K562 (cell line): ENCODE data around the gene KIF17. TPM values are rescaled to one million over a fixed set of nuclear protein-coding genes. Genes with fewer than 3 reads are reported as not detected.
A peak's percentile ranks its signal among the peaks of the same experiment; 100 is the strongest.

Experiments
- CBX2 ChIP-seq: fragments of 200-600 bp; sonication (generic); IDR thresholded peaks from one replicate; pipeline ENCODE4 v1.6.1; 2012; ENCODE audit warnings: mild to moderate bottlenecking, low read length, inconsistent platforms; ENCODE audit not compliant: insufficient read depth, poor library complexity, severe bottlenecking
- CBX3 ChIP-seq, 2 experiments: IDR thresholded peaks; 1 replicate in 1 of 2; 2 replicates in 1 of 2; pipeline ENCODE4 v1.6.1; 2012; ENCODE audit warnings: inconsistent platforms in 2 of 2, low read length in 2 of 2, borderline replicate concordance in 1 of 2, control low read depth in 1 of 2
- CTBP1 ChIP-seq: fragments of 450-650 bp; IDR thresholded peaks from 2 replicates; pipeline ENCODE4 v1.6.1; 2016; ENCODE audit warnings: borderline replicate concordance
- DEAF1 ChIP-seq: fragments of 450-650 bp; formaldehyde crosslinking; IDR thresholded peaks from 2 replicates; pipeline ENCODE4 v1.4.0; 2020; ENCODE audit warnings: mild to moderate bottlenecking, moderate library complexity
- EGR1 ChIP-seq: fragments of 450-650 bp; conservative IDR thresholded peaks from 2 replicates; pipeline ENCODE4 v1.6.1; 2017; ENCODE audit warnings: mild to moderate bottlenecking
- ERF ChIP-seq: fragments of 450-650 bp; formaldehyde crosslinking; IDR thresholded peaks from 2 replicates; pipeline ENCODE4 v1.4.0; 2020; ENCODE audit warnings: mild to moderate bottlenecking, mixed read lengths
- HCFC1 ChIP-seq: IDR thresholded peaks from 2 replicates; pipeline ENCODE4 v1.6.1; 2012; ENCODE audit warnings: low read depth, low read length, improper control_type of control experiment
- HDAC2 ChIP-seq: fragments of 450-650 bp; IDR thresholded peaks from 2 replicates; pipeline ENCODE4 v1.6.1; 2016; ENCODE audit warnings: mild to moderate bottlenecking
- KAT8 ChIP-seq: fragments of 450-650 bp; IDR thresholded peaks from 2 replicates; pipeline ENCODE4 v1.6.1; 2016; ENCODE audit warnings: low read depth, mild to moderate bottlenecking
- KLF1 ChIP-seq: fragments of 450-650 bp; IDR thresholded peaks from 2 replicates; pipeline ENCODE4 v1.6.1; 2016; ENCODE audit warnings: missing genetic modification characterization, missing compliant biosample characterization
- MYC ChIP-seq, 2 experiments: fragments of 250-450 bp in 1 of 2; sonication (Bioruptor Pico) in 1 of 2; IDR thresholded peaks; 2 replicates each; pipeline versions ENCODE4 v1.5.1 to v1.6.1; 2012 to 2021; ENCODE audit warnings: low read depth in 2 of 2, borderline replicate concordance in 1 of 2, improper control_type of control experiment in 1 of 2, low read length in 1 of 2, mild to moderate bottlenecking in 1 of 2, moderate library complexity in 1 of 2
- NFE2 ChIP-seq: IDR thresholded peaks from 2 replicates; pipeline ENCODE4 v1.6.1; 2014; ENCODE audit warnings: antibody characterized with exemption, low read depth
- POLR2G ChIP-seq: fragments of 200-400 bp; formaldehyde crosslinking; IDR thresholded peaks from 2 replicates; pipeline ENCODE4 v1.6.1; 2017; ENCODE audit warnings: low read depth, mild to moderate bottlenecking, antibody characterized with exemption, low read length, moderate library complexity
- RCOR1 ChIP-seq, 2 experiments: IDR thresholded peaks; 2 replicates each; pipeline ENCODE4 v1.6.1; 2012; ENCODE audit warnings: low read depth in 2 of 2, low read length in 2 of 2, borderline replicate concordance in 1 of 2, improper control_type of control experiment in 1 of 2
- TBL1XR1 ChIP-seq, 2 experiments: IDR thresholded peaks; 2 replicates each; pipeline ENCODE4 v1.6.1; 2012; ENCODE audit warnings: improper control_type of control experiment in 2 of 2, low read length in 2 of 2, mild to moderate bottlenecking in 1 of 2
- ZFP30 ChIP-seq: fragments of 250-450 bp; sonication (Bioruptor Pico); IDR thresholded peaks from 2 replicates; pipeline ENCODE4 v1.8.0; 2022; ENCODE audit warnings: moderate library complexity, mild to moderate bottlenecking, inconsistent platforms, borderline replicate concordance
- ZFX ChIP-seq: sonication (generic); formaldehyde crosslinking; IDR thresholded peaks from 2 replicates; pipeline ENCODE4 v1.8.0; 2022; ENCODE audit warnings: mild to moderate bottlenecking, missing genetic modification reagents, moderate library complexity
- ZNF217 ChIP-seq: sonication (generic); formaldehyde crosslinking; IDR thresholded peaks from 2 replicates; pipeline ENCODE4 v1.8.0; 2022; ENCODE audit warnings: mild to moderate bottlenecking, missing genetic modification reagents
- ZNF324 ChIP-seq: fragments of 250-450 bp; sonication (Bioruptor Pico); IDR thresholded peaks from 2 replicates; pipeline ENCODE4 v1.4.0; 2020; ENCODE audit warnings: mild to moderate bottlenecking
- ZNF639 ChIP-seq, 2 experiments: fragments of 200-800 bp in 1 of 2; sonication (Bioruptor generic) in 1 of 2; sonication (generic) in 1 of 2; formaldehyde crosslinking in 1 of 2; IDR thresholded peaks in 1 of 2; conservative IDR thresholded peaks in 1 of 2; 2 replicates each; pipeline versions ENCODE4 v1.5.0 to v1.6.1; 2016 to 2020; ENCODE audit warnings: missing compliant biosample characterization in 1 of 2, missing genetic modification characterization in 1 of 2, missing genetic modification reagents in 1 of 2
- polyA plus RNA-seq, 8 experiments: library from polyadenylated mRNA; depleted of rRNA in 4 of 8; stranded (reverse) in 5 of 8; unstranded in 3 of 8; fragments of >200 nt; fragmentation: Nextera tagmentation in 2 of 8; fragmentation: Illumina TruSeq in 1 of 8; extraction: Ambion mirVana in 2 of 8; extraction: Trizol in 1 of 8; gene quantifications; 2 replicates each; pipeline versions ENCODE4 v1.2.1 to v1.2.3, GENCODE V29; 2011 to 2014; ENCODE audit warnings: inconsistent platforms in 1 of 8, missing spikeins in 1 of 8
- total RNA-seq, 7 experiments: library from RNA; depleted of rRNA in 6 of 7; stranded (reverse); fragments of >200 nt in 6 of 7; fragmentation: Illumina TruSeq in 2 of 7; extraction: Trizol in 2 of 7; gene quantifications; 2 replicates each; pipeline versions ENCODE4 v1.2.1 to v1.2.3, GENCODE V29; 2011 to 2021; ENCODE audit warnings: low replicate concordance in 1 of 7

KIF17 gene
- total and polyA plus RNA-seq, 9 of the 15 experiments (the other 6 are each of a cell fraction or from before 2014, with no cell fraction given) = 0.04 to 0.47 (median 0.18) TPM; not detected in 5

GRCh38 chr1:20696397-20697333 lies 21.1 kb downstream of the KIF17 start (continued):
- 0 out of 2 replicates have a peak, but pooled peaks have one; percentile 67 for TF ChIP-seq HDAC2
- peak; percentile 88 for TF ChIP-seq CTBP1
- no peak for TF ChIP-seq ZFP30 (CRISPR knock-in tag)
- TF ChIP-seq CBX3 (IDR thresholded peaks at IDR 0.05; ENCODE audit: borderline replicate concordance in 1 of 2, low read length in 2 of 2) = no peak
- peak in 1 of 2 experiments; percentile 87; a peak in 2 of 4 replicates for TF ChIP-seq RCOR1 (IDR thresholded peaks at IDR 0.05; ENCODE audit: borderline replicate concordance in 1 of 2, low read depth in 2 of 2, low read length in 2 of 2)
- peak; percentile 79 for TF ChIP-seq DEAF1 (CRISPR knock-in tag)
- peak; percentile 96 for TF ChIP-seq KLF1 (tag)
- no peak for TF ChIP-seq CBX2
- TF ChIP-seq HCFC1 = 0 out of 2 replicates have a peak, but pooled peaks have one; percentile 27
- peak; percentile 47; the same call in 1 of the 2 replicates for TF ChIP-seq ERF (CRISPR knock-in tag)
- peak; percentile 85 for TF ChIP-seq ZFX (CRISPR knock-in tag)
- TF ChIP-seq ZNF639 (CRISPR knock-in tag; conservative IDR thresholded peaks at IDR 0.05 in 1 of 2, IDR thresholded peaks at IDR 0.05 in 1 of 2) = no peak
- no peak for TF ChIP-seq ZNF324
- no peak for TF ChIP-seq ZNF217 (CRISPR knock-in tag)
- no peak for TF ChIP-seq KAT8
- TF ChIP-seq NFE2 = no peak
- TF ChIP-seq MYC (IDR thresholded peaks at IDR 0.05; ENCODE audit: low read depth, low read length) = peak; percentile 60; the same call in 1 of the 2 replicates
- no peak for TF ChIP-seq MYC (CRISPR knock-in tag; IDR thresholded peaks at IDR 0.05; ENCODE audit: borderline replicate concordance, low read depth)
- peak; percentile 52; the same call in 1 of the 2 replicates for TF ChIP-seq POLR2G
- peak; percentile 65 for TF ChIP-seq EGR1
- TF ChIP-seq TBL1XR1 (IDR thresholded peaks at IDR 0.05; ENCODE audit: low read length in 2 of 2) = 0 out of 4 replicates have a peak, but pooled peaks of 1 of the 2 experiments have one; percentile 44
